Measurements from ENCODE around the gene SLC4A1.

DNA sequence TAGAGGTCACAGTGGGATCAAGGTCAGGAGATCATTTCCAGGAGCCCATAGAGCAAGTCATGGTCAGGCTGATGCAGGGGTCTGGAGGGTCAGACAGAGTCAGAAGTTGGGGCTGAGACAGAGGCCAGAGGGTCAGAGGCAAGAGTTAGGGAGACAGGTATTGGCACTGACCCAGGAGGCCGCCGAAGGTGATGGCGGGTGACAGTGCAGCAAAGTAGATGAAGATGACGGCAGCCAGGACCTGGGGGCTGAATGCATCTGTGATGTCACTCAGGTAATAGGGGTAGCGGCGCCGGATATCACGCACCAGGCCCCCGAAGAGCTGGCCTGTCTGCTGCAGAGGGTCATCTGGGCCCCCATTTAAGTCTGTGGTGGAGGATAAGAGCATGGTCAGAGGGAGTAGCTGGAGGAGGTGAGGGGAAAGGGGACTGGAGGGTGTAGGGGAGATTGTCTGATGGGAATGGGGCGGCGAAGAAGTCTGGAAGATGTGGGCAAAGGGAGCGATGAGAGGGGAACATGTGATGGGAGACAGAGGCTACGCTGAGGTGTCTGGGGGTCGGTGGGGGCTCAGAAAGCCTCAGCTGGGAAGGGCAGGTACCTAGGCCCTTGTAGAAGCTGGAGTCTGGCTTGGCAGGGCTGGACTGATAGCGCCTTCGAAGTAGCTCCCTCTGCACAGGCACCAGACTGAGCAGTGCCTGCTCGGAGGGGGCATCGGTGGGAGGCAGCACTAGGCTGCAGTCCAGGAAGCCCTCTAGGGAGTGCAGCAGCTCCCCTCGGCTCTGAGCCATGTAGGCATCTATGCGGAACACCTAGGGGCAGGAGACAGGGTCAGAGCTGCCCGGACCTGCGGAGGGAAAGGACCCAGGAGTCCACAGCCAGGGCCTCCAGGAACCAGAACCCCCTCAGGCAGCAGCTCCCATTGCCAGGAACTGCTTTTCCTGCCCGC, 9.8 kb downstream of the SLC4A1 start:
- no peak for TF ChIP-seq CTCF (IDR thresholded peaks at IDR 0.05; ENCODE audit: poor library complexity)
- TF ChIP-seq EZH2 (IDR thresholded peaks at IDR 0.05; ENCODE audit: borderline replicate concordance) = no peak
- no peak for TF ChIP-seq EZH2phosphoT487 (IDR thresholded peaks at IDR 0.05; ENCODE audit: low read depth, severe bottlenecking, unreplicated experiment)
